Uterus (tissue), 4 donors: ENCODE data around the gene SLC48A1. TPM values are rescaled to one million over a fixed set of nuclear protein-coding genes. Genes with fewer than 3 reads are reported as not detected.

Experiments used
- DNase-seq, 2 donors: peaks; one replicate each; pipeline ENCODE4 v3.0.0-alpha.2; 2019 to 2020
- H3K27ac ChIP-seq, 2 donors: fragments of 200-600 bp; sonication (generic); 1 replicate in 1 of 2; 2 replicates in 1 of 2; pipeline ENCODE4 v1.5.1; 2016 to 2018
- H3K27me3 ChIP-seq, 2 donors: fragments of 200-600 bp; sonication (generic); one replicate each; pipeline ENCODE4 v1.5.1; 2018 to 2019; ENCODE audit warnings: control low read depth in 1 of 2
- H3K36me3 ChIP-seq, 2 donors: fragments of 200-600 bp; sonication (generic); one replicate each; pipeline ENCODE4 v1.5.1; 2019; ENCODE audit warnings: control low read depth in 1 of 2
- H3K4me1 ChIP-seq, 2 donors: fragments of 200-600 bp; sonication (generic); one replicate each; pipeline ENCODE4 v1.5.1; 2018 to 2019; ENCODE audit warnings: control low read depth in 1 of 2
- H3K4me3 ChIP-seq, 2 donors: fragments of 200-600 bp; sonication (generic); 1 replicate in 1 of 2; 2 replicates in 1 of 2; pipeline ENCODE4 v1.5.1; 2018 to 2019; ENCODE audit warnings: mild to moderate bottlenecking in 1 of 2
- H3K9me3 ChIP-seq, 2 donors: fragments of 200-600 bp; sonication (generic); one replicate each; pipeline ENCODE4 v1.5.1; 2019; ENCODE audit warnings: control low read depth in 1 of 2
- CTCF ChIP-seq, 4 experiments: fragments of 200-600 bp in 2 of 4; fragments of 450-650 bp in 2 of 4; sonication (generic) in 2 of 4; IDR thresholded peaks; one replicate each; pipeline ENCODE4 v1.5.1; 2016 to 2019; ENCODE audit warnings: antibody characterized with exemption in 4 of 4, mild to moderate bottlenecking in 2 of 4, moderate library complexity in 1 of 4
- POLR2A ChIP-seq, 2 donors: fragments of 450-650 bp; IDR thresholded peaks; one replicate each; pipeline ENCODE4 v1.6.1; 2016; ENCODE audit warnings: antibody characterized with exemption in 2 of 2, mild to moderate bottlenecking in 1 of 2, moderate library complexity in 1 of 2
- intact Hi-C: fragments of 100-400 bp; cut with DNase I; formaldehyde crosslinking; loops from one replicate; pipeline ENCODE4 v1.15.1; 2023; ENCODE audit warnings: low total_unique reads
- total RNA-seq, 4 donors: library from RNA; depleted of rRNA in 3 of 4; stranded (reverse); fragments of >200 nt in 3 of 4; gene quantifications; one replicate each; pipeline versions ENCODE4 v1.1.0 to v1.2.4, GENCODE V29; 2014 to 2023
- donor health status: DM: yes; HTN: yes; CAD: no.

Gene SLC48A1
- total RNA-seq, 4 donors from 2014 or later = 1.3 to 50.5 (median 15.4) TPM

DNA sequence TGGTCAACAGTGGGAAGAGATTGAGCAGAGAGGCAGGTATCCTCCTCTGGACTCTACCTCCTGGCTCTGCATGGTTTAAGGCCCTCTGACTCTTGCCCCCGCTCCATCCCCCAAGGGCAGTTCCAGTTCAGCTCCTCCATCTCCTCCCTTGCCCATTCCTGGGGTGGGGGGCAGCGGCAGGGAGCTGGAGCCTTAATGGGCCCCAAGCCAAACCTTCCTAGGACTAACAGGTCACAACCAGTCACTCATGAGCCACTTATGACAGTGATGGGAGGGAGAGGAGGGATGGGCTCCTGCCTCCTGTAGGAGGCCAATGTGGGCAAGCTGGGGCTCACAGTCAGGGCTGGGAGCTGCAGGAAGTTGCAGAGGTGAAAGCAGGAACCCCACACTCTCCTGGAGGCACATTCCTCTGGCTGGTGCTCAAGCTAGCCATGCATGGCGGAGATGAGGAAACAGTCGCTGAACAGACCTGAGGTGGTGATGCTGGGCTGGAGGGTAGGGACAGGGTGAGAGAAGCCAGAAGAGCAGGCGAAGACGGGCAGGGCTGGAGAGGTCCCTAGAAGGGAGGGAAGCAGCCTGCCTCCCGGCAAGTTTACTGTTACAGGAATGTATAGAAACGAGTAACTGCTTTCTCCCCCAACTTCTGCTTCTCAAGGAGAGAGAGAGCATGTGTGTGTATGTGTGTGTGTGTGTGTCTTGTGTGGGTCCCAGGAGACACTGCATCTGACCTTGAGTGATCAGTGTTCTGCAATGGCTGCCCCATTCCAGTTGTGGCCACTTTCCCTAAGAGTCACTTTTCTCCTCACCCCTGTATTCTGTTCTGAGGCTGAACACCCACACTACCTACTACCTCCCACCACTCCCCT is 9.3 kb upstream of the SLC48A1 start:
- Histone ChIP-seq H3K4me1 (no peaks in the 10 kb centered on the region), H3K36me3 (no peaks in the 10 kb centered on the region), H3K4me3 (no peak overlapping the region), H3K27me3 (no peaks in the 10 kb centered on the region), H3K27ac (no peak overlapping the region), H3K9me3 (no peaks in the 10 kb centered on the region)
- intact Hi-C loops = no loop called here
- no peak for TF ChIP-seq CTCF (IDR thresholded peaks at IDR 0.05)
- no peak for TF ChIP-seq POLR2A (IDR thresholded peaks at IDR 0.05)
- no peak for DNase-seq

DNA sequence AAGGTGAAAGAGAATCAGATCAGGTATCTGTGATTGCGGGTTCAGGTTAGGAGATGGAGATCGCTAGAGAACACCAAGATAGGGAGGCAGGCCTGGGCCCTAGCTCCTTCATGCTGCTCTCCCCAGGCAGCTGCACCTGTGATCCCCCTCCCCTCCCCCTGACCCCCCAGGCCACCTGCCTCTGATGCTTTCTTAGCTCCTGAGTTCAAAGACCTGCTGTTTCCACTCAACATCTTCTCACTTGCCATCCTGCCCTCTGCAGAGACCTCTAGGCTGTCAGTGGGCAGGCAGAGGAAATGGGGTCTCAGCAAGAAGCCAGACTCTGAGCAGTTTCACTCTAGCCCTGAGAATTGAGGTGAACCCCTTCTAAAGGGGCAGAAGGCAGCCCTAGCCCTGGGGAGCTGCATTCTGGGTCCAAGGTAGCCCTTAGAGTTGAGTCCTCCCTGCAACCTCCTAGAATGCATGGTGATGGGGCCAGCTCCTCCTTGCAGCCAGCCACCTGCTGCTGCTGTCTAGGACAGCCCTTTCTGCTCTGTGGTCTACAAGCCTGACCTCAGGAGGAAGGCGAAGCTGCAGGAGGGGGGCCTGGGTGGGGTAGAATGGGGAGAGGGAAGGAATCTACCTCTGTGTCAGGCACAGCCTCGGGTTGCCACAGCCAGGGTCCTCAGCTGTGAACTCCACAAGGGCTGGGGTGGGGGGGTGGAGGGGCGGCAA is 6.4 kb upstream of the SLC48A1 start:
- intact Hi-C loops = no loop called here

GRCh38 chr12:47767216-47767724 is 5.8 kb upstream of the SLC48A1 start:
- Histone ChIP-seq H3K4me1 (no peaks in the 10 kb centered on the region), H3K36me3 (no peaks in the 10 kb centered on the region), H3K27ac (no peak overlapping the region), H3K4me3 (no peak overlapping the region), H3K27me3 (no peaks in the 10 kb centered on the region), H3K9me3 (no peaks in the 10 kb centered on the region)
- DNase-seq = no peak
- TF ChIP-seq POLR2A (IDR thresholded peaks at IDR 0.05) (no peak), CTCF (IDR thresholded peaks at IDR 0.05) (peak; percentile 25 to 55 (median 37))
- intact Hi-C loops = no loop called here

More for the DNA sequence above, 6.4 kb upstream of the SLC48A1 start:
- Histone ChIP-seq H3K9me3 (no peaks in the 10 kb centered on the region), H3K27ac (no peak overlapping the region), H3K27me3 (no peaks in the 10 kb centered on the region), H3K4me1 (no peaks in the 10 kb centered on the region), H3K4me3 (no peak overlapping the region), H3K36me3 (no peaks in the 10 kb centered on the region)
- TF ChIP-seq POLR2A (IDR thresholded peaks at IDR 0.05) (no peak), CTCF (IDR thresholded peaks at IDR 0.05) (no peak)
- DNase-seq = no peak

DNA sequence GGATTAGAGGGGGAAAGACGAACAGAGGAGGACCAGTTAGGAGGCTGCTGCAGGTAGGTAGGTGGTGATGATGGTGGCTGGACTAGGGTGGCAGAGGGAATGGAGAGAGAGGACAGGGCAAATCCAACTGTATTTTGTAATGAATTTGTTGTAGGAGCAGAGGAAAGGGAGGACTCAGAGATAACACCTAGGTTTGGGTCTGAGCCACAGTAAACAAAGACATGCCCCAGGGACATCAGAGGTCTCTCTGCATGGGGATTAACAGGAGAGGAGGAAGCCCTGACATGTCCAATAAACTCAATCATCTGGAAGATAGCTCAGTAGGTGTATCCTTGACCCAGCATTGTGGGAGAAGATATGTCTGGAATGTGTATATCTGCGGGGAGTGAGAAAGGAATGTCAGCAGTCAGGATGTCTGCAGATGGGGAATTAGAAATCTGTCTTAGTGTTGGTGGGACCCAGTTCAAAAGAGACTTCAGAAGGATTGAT is 4.7 kb upstream of the SLC48A1 start:
- DNase-seq = no peak
- Histone ChIP-seq H3K4me1 (no peaks in the 10 kb centered on the region), H3K36me3 (no peaks in the 10 kb centered on the region), H3K9me3 (no peaks in the 10 kb centered on the region), H3K27me3 (no peaks in the 10 kb centered on the region), H3K4me3 (no peak overlapping the region), H3K27ac (no peak overlapping the region)
- TF ChIP-seq CTCF (IDR thresholded peaks at IDR 0.05) (no peak), POLR2A (IDR thresholded peaks at IDR 0.05) (no peak)
- intact Hi-C loops = no loop called here
